Adrenal gland (tissue), 5 donors: ENCODE results near the gene GHR.

Experiments
- POLR2A ChIP-seq, 2 donors: fragments of 450-650 bp; IDR thresholded peaks; one replicate each; pipeline ENCODE4 v1.6.1; 2017; ENCODE audit warnings: antibody characterized with exemption in 2 of 2, mild to moderate bottlenecking in 2 of 2, moderate library complexity in 1 of 2
- TF ChIP-seq, protein P1 (sequence below), 6 experiments: fragments of 450-650 bp in 4 of 6; fragments of 200-600 bp in 2 of 6; sonication (generic) in 1 of 6; IDR thresholded peaks; 1 replicate in 5 of 6; 2 replicates in 1 of 6; pipeline versions ENCODE4 v1.5.1 to v1.8.0; 2016 to 2021; ENCODE audit warnings: antibody characterized with exemption in 6 of 6, mild to moderate bottlenecking in 2 of 6, moderate library complexity in 1 of 6
- donor health status: DM: no; HTN: no; CAD: no.

DNA sequence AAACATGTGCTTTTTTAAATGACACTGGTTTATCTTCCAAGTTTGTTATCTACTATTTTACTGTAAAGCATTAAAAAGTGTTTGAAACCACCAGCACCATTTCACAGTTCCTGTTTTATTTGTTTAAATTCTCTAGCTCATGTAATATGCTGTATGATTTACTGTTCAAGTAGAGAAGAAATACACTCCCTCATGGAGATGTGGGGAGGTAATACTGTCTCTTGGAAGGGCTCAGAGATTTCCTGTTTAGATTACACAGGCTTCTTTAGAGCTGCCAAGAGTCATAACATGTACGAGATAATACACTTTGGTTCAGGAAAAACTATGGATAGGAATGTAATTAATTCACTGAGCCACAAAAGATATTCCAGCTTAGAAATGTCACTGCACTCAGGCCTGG lies 198.4 kb downstream of the GHR start:
- TF ChIP-seq, protein P1, sequence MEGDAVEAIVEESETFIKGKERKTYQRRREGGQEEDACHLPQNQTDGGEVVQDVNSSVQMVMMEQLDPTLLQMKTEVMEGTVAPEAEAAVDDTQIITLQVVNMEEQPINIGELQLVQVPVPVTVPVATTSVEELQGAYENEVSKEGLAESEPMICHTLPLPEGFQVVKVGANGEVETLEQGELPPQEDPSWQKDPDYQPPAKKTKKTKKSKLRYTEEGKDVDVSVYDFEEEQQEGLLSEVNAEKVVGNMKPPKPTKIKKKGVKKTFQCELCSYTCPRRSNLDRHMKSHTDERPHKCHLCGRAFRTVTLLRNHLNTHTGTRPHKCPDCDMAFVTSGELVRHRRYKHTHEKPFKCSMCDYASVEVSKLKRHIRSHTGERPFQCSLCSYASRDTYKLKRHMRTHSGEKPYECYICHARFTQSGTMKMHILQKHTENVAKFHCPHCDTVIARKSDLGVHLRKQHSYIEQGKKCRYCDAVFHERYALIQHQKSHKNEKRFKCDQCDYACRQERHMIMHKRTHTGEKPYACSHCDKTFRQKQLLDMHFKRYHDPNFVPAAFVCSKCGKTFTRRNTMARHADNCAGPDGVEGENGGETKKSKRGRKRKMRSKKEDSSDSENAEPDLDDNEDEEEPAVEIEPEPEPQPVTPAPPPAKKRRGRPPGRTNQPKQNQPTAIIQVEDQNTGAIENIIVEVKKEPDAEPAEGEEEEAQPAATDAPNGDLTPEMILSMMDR (IDR thresholded peaks at IDR 0.05): no peak
- TF ChIP-seq POLR2A (IDR thresholded peaks at IDR 0.05): no peak
